ENCODE data around the gene CWC27.

DNA sequence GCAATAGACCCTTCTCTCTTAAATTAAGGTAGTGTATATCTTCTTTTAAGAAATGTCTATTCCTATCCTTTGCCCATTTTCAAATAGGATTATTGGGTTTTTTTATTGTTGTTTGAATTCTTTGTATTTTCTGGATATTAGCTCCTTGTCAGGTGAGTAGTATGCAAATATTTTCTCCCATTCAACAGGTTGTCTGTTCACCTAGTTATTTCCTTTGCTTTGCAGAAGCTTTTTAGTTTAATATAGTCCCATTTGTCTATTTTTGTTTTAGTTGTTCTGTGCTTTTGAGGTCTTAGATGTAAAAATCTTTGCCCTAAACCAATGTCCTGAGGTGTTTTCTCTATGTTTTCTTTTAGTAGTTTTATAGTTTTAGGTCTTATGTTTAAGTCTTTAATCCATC lies 104.7 kb downstream of the CWC27 start:
- TF ChIP-seq, protein P1, sequence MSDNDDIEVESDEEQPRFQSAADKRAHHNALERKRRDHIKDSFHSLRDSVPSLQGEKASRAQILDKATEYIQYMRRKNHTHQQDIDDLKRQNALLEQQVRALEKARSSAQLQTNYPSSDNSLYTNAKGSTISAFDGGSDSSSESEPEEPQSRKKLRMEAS (IDR thresholded peaks at IDR 0.05) = no peak
- TF ChIP-seq CEBPB (IDR thresholded peaks at IDR 0.05) (no peak), POLR2A (IDR thresholded peaks at IDR 0.05; ENCODE audit: low read length) (no peak), BHLHE40 (IDR thresholded peaks at IDR 0.05; ENCODE audit: low read depth, low read length) (no peak)
- TF ChIP-seq, protein P2, sequence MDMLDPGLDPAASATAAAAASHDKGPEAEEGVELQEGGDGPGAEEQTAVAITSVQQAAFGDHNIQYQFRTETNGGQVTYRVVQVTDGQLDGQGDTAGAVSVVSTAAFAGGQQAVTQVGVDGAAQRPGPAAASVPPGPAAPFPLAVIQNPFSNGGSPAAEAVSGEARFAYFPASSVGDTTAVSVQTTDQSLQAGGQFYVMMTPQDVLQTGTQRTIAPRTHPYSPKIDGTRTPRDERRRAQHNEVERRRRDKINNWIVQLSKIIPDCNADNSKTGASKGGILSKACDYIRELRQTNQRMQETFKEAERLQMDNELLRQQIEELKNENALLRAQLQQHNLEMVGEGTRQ (IDR thresholded peaks at IDR 0.05) = no peak
